WTC11 (cell line): ENCODE data around the gene SPRED2. TPM values are rescaled to one million over a fixed set of nuclear protein-coding genes. Genes with fewer than 3 reads are reported as not detected.

Source experiments
- ATAC-seq: fragments of 200-7000 bp; cut with Tn5 transposase; 2 replicates; pipeline ENCODE4 v1.10.0; 2021; ENCODE audit warnings: mild to moderate bottlenecking, moderate library complexity
- CTCF ChIA-PET: fragments of 300-600 bp; sonication (Branson Sonifier 250); formaldehyde crosslinking; loops from one replicate; lab custom pipeline; 2021; ENCODE audit warnings: antibody characterized with exemption; lab: Charles Lee
- POLR2A ChIA-PET: fragments of 350-600 bp; sonication (Branson Sonifier 250); formaldehyde crosslinking; loops from one replicate; lab custom pipeline; 2021; ENCODE audit warnings: antibody characterized with exemption; lab: Charles Lee
- DNase-seq: peaks from one replicate; pipeline ENCODE4 v3.0.0; 2021; ENCODE audit warnings: low spot score
- H3K27ac Mint-ChIP-seq: 2 replicates; pipeline ENCODE4 v1.8.0; 2021; ENCODE audit warnings: mixed read lengths
- H3K27me3 Mint-ChIP-seq: 2 replicates; pipeline ENCODE4 v1.8.0; 2021; ENCODE audit warnings: low read depth, mild to moderate bottlenecking, moderate library complexity, mixed read lengths
- H3K36me3 Mint-ChIP-seq: 2 replicates; pipeline ENCODE4 v1.8.0; 2021; ENCODE audit warnings: mixed read lengths
- H3K4me1 Mint-ChIP-seq: 2 replicates; pipeline ENCODE4 v1.8.0; 2022; ENCODE audit warnings: mixed read lengths
- H3K4me3 Mint-ChIP-seq: 2 replicates; pipeline ENCODE4 v1.8.0; 2021; ENCODE audit warnings: mild to moderate bottlenecking, moderate library complexity, mixed read lengths
- H3K9me3 Mint-ChIP-seq: 2 replicates; pipeline ENCODE4 v1.8.0; 2021; ENCODE audit warnings: mixed read lengths
- CREB1 ChIP-seq: sonication (generic); formaldehyde crosslinking; IDR thresholded peaks from 2 replicates; pipeline ENCODE4 v1.8.0; 2023; ENCODE audit warnings: mild to moderate bottlenecking, missing genetic modification reagents
- EMX1 ChIP-seq: fragments of 250-450 bp; sonication (Bioruptor Pico); IDR thresholded peaks from 2 replicates; pipeline ENCODE4 v1.8.0; 2021; ENCODE audit warnings: mild to moderate bottlenecking
- FOXJ3 ChIP-seq: sonication (generic); formaldehyde crosslinking; IDR thresholded peaks from 2 replicates; pipeline ENCODE4 v1.9.0; 2021; ENCODE audit warnings: missing genetic modification reagents, mild to moderate bottlenecking, borderline replicate concordance
- GABPB1 ChIP-seq: sonication (generic); formaldehyde crosslinking; IDR thresholded peaks from 2 replicates; pipeline ENCODE4 v1.8.1; 2023; ENCODE audit warnings: mild to moderate bottlenecking, missing genetic modification reagents
- IRF2 ChIP-seq: sonication (generic); formaldehyde crosslinking; IDR thresholded peaks from 2 replicates; pipeline ENCODE4 v1.8.0; 2022; ENCODE audit warnings: low read depth, missing genetic modification reagents, borderline replicate concordance
- NR1H2 ChIP-seq: sonication (generic); formaldehyde crosslinking; IDR thresholded peaks from 2 replicates; pipeline ENCODE4 v1.9.0; 2021; ENCODE audit warnings: mild to moderate bottlenecking, moderate library complexity, missing genetic modification reagents
- PRRX2 ChIP-seq: fragments of 250-450 bp; sonication (Bioruptor Pico); IDR thresholded peaks from 2 replicates; pipeline ENCODE4 v1.8.0; 2021; ENCODE audit warnings: mild to moderate bottlenecking
- RELA ChIP-seq: sonication (generic); formaldehyde crosslinking; IDR thresholded peaks from 2 replicates; pipeline ENCODE4 v1.8.1; 2022; ENCODE audit warnings: missing genetic modification reagents, mild to moderate bottlenecking, borderline replicate concordance
- SMAD3 ChIP-seq: sonication (generic); formaldehyde crosslinking; IDR thresholded peaks from 2 replicates; pipeline ENCODE4 v1.8.0; 2022; ENCODE audit warnings: missing genetic modification reagents, mild to moderate bottlenecking, borderline replicate concordance
- ZBTB21 ChIP-seq: sonication (generic); formaldehyde crosslinking; IDR thresholded peaks from 2 replicates; pipeline ENCODE4 v1.8.1; 2023; ENCODE audit warnings: mild to moderate bottlenecking, missing genetic modification reagents, borderline replicate concordance
- ZNF671 ChIP-seq: fragments of 250-450 bp; sonication (Bioruptor Pico); IDR thresholded peaks from 2 replicates; pipeline ENCODE4 v1.8.0; 2021; ENCODE audit warnings: mild to moderate bottlenecking
- total RNA-seq: library from RNA; stranded (reverse); gene quantifications from 3 replicates; pipeline ENCODE4 v1.2.3, GENCODE V29; 2021
- TF ChIP-seq, protein P1 (sequence below): sonication (generic); formaldehyde crosslinking; IDR thresholded peaks from 2 replicates; pipeline ENCODE4 v1.8.0; 2022; ENCODE audit warnings: mild to moderate bottlenecking, missing genetic modification reagents
- TF ChIP-seq, protein P2 (sequence below): fragments of 250-450 bp; sonication (Bioruptor Pico); IDR thresholded peaks from 2 replicates; pipeline ENCODE4 v1.8.0; 2021; ENCODE audit warnings: mild to moderate bottlenecking
- TF ChIP-seq, protein P3 (sequence below): fragments of 250-450 bp; sonication (Bioruptor Pico); IDR thresholded peaks from 2 replicates; pipeline ENCODE4 v1.9.0; 2021; ENCODE audit warnings: mild to moderate bottlenecking
- TF ChIP-seq, protein P4 (sequence below): fragments of 250-450 bp; sonication (Bioruptor Pico); IDR thresholded peaks from 2 replicates; pipeline ENCODE4 v1.9.0; 2021; ENCODE audit warnings: moderate library complexity, mild to moderate bottlenecking, inconsistent platforms, borderline replicate concordance
- TF ChIP-seq, protein P5 (sequence below): sonication (generic); formaldehyde crosslinking; IDR thresholded peaks from 2 replicates; pipeline ENCODE4 v1.8.1; 2023; ENCODE audit warnings: mild to moderate bottlenecking, missing genetic modification reagents, borderline replicate concordance
- TF ChIP-seq, protein P6 (sequence below): sonication (generic); formaldehyde crosslinking; IDR thresholded peaks from 2 replicates; pipeline ENCODE4 v1.8.0; 2022; ENCODE audit warnings: mild to moderate bottlenecking, missing genetic modification reagents
- TF ChIP-seq, protein P7 (sequence below): sonication (generic); formaldehyde crosslinking; IDR thresholded peaks from 2 replicates; pipeline ENCODE4 v1.8.1; 2023; ENCODE audit warnings: mild to moderate bottlenecking, moderate library complexity, missing genetic modification reagents
- TF ChIP-seq, protein P8 (sequence below): fragments of 250-450 bp; sonication (Bioruptor Pico); conservative IDR thresholded peaks from 2 replicates; pipeline ENCODE4 v1.9.0; 2021; ENCODE audit warnings: mild to moderate bottlenecking

The SPRED2 gene
- total RNA-seq, 1 experiment from 2014 or later, result 34.1 TPM

DNA sequence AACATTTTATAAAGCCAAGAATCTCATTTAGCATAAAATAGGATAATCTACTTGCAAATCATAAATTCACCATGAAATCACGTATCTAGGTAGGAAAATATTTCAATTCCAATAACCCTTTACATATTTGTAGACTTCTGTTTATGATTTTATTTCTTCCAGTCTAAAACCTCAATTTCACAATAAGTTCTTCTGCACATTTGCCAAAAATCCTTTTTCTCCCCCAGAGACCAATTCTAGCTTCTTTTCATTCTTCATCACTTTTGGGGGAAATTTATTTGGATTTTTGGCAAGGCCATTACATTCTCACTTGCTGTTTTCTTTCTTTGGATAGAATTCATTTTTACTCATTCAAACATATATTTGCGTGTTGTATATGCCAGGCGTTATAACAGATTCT, 86.8 kb downstream of the SPRED2 start:
- no peak overlapping the region for H3K27ac Mint-ChIP-seq
- ATAC-seq, result no peak
- TF ChIP-seq RELA, result no peak
- no peak for TF ChIP-seq NR1H2 (CRISPR knock-in tag)
- TF ChIP-seq, protein P1, sequence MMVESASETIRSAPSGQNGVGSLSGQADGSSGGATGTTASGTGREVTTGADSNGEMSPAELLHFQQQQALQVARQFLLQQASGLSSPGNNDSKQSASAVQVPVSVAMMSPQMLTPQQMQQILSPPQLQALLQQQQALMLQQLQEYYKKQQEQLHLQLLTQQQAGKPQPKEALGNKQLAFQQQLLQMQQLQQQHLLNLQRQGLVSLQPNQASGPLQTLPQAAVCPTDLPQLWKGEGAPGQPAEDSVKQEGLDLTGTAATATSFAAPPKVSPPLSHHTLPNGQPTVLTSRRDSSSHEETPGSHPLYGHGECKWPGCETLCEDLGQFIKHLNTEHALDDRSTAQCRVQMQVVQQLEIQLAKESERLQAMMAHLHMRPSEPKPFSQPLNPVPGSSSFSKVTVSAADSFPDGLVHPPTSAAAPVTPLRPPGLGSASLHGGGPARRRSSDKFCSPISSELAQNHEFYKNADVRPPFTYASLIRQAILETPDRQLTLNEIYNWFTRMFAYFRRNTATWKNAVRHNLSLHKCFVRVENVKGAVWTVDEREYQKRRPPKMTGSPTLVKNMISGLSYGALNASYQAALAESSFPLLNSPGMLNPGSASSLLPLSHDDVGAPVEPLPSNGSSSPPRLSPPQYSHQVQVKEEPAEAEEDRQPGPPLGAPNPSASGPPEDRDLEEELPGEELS (CRISPR knock-in tag), result no peak
- TF ChIP-seq EMX1 (CRISPR knock-in tag), result no peak
- TF ChIP-seq PRRX2 (CRISPR knock-in tag), result no peak
- TF ChIP-seq ZNF671 (CRISPR knock-in tag), result no peak
- TF ChIP-seq IRF2 (CRISPR knock-in tag), result no peak
- TF ChIP-seq, protein P2, sequence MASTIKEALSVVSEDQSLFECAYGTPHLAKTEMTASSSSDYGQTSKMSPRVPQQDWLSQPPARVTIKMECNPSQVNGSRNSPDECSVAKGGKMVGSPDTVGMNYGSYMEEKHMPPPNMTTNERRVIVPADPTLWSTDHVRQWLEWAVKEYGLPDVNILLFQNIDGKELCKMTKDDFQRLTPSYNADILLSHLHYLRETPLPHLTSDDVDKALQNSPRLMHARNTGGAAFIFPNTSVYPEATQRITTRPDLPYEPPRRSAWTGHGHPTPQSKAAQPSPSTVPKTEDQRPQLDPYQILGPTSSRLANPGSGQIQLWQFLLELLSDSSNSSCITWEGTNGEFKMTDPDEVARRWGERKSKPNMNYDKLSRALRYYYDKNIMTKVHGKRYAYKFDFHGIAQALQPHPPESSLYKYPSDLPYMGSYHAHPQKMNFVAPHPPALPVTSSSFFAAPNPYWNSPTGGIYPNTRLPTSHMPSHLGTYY (CRISPR knock-in tag), result no peak
- no peak for TF ChIP-seq CREB1 (CRISPR knock-in tag)
- TF ChIP-seq, protein P3, sequence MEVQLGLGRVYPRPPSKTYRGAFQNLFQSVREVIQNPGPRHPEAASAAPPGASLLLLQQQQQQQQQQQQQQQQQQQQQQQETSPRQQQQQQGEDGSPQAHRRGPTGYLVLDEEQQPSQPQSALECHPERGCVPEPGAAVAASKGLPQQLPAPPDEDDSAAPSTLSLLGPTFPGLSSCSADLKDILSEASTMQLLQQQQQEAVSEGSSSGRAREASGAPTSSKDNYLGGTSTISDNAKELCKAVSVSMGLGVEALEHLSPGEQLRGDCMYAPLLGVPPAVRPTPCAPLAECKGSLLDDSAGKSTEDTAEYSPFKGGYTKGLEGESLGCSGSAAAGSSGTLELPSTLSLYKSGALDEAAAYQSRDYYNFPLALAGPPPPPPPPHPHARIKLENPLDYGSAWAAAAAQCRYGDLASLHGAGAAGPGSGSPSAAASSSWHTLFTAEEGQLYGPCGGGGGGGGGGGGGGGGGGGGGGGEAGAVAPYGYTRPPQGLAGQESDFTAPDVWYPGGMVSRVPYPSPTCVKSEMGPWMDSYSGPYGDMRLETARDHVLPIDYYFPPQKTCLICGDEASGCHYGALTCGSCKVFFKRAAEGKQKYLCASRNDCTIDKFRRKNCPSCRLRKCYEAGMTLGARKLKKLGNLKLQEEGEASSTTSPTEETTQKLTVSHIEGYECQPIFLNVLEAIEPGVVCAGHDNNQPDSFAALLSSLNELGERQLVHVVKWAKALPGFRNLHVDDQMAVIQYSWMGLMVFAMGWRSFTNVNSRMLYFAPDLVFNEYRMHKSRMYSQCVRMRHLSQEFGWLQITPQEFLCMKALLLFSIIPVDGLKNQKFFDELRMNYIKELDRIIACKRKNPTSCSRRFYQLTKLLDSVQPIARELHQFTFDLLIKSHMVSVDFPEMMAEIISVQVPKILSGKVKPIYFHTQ, result no peak
- TF ChIP-seq, protein P4, sequence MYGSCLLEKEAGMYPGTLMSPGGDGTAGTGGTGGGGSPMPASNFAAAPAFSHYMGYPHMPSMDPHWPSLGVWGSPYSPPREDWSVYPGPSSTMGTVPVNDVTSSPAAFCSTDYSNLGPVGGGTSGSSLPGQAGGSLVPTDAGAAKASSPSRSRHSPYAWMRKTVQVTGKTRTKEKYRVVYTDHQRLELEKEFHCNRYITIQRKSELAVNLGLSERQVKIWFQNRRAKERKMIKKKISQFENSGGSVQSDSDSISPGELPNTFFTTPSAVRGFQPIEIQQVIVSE (CRISPR knock-in tag), result no peak
- TF ChIP-seq, protein P5, sequence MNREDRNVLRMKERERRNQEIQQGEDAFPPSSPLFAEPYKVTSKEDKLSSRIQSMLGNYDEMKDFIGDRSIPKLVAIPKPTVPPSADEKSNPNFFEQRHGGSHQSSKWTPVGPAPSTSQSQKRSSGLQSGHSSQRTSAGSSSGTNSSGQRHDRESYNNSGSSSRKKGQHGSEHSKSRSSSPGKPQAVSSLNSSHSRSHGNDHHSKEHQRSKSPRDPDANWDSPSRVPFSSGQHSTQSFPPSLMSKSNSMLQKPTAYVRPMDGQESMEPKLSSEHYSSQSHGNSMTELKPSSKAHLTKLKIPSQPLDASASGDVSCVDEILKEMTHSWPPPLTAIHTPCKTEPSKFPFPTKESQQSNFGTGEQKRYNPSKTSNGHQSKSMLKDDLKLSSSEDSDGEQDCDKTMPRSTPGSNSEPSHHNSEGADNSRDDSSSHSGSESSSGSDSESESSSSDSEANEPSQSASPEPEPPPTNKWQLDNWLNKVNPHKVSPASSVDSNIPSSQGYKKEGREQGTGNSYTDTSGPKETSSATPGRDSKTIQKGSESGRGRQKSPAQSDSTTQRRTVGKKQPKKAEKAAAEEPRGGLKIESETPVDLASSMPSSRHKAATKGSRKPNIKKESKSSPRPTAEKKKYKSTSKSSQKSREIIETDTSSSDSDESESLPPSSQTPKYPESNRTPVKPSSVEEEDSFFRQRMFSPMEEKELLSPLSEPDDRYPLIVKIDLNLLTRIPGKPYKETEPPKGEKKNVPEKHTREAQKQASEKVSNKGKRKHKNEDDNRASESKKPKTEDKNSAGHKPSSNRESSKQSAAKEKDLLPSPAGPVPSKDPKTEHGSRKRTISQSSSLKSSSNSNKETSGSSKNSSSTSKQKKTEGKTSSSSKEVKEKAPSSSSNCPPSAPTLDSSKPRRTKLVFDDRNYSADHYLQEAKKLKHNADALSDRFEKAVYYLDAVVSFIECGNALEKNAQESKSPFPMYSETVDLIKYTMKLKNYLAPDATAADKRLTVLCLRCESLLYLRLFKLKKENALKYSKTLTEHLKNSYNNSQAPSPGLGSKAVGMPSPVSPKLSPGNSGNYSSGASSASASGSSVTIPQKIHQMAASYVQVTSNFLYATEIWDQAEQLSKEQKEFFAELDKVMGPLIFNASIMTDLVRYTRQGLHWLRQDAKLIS (CRISPR knock-in tag), result no peak
- no peak for TF ChIP-seq ZBTB21 (CRISPR knock-in tag)
- TF ChIP-seq, protein P6, sequence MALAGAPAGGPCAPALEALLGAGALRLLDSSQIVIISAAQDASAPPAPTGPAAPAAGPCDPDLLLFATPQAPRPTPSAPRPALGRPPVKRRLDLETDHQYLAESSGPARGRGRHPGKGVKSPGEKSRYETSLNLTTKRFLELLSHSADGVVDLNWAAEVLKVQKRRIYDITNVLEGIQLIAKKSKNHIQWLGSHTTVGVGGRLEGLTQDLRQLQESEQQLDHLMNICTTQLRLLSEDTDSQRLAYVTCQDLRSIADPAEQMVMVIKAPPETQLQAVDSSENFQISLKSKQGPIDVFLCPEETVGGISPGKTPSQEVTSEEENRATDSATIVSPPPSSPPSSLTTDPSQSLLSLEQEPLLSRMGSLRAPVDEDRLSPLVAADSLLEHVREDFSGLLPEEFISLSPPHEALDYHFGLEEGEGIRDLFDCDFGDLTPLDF (CRISPR knock-in tag), result no peak
- TF ChIP-seq SMAD3 (CRISPR knock-in tag), result no peak
- TF ChIP-seq, protein P7, sequence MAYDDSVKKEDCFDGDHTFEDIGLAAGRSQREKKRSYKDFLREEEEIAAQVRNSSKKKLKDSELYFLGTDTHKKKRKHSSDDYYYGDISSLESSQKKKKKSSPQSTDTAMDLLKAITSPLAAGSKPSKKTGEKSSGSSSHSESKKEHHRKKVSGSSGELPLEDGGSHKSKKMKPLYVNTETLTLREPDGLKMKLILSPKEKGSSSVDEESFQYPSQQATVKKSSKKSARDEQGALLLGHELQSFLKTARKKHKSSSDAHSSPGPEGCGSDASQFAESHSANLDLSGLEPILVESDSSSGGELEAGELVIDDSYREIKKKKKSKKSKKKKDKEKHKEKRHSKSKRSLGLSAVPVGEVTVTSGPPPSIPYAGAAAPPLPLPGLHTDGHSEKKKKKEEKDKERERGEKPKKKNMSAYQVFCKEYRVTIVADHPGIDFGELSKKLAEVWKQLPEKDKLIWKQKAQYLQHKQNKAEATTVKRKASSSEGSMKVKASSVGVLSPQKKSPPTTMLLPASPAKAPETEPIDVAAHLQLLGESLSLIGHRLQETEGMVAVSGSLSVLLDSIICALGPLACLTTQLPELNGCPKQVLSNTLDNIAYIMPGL, result no peak
- TF ChIP-seq GABPB1 (CRISPR knock-in tag), result no peak
- no peak for TF ChIP-seq FOXJ3 (CRISPR knock-in tag)
- TF ChIP-seq, protein P8, sequence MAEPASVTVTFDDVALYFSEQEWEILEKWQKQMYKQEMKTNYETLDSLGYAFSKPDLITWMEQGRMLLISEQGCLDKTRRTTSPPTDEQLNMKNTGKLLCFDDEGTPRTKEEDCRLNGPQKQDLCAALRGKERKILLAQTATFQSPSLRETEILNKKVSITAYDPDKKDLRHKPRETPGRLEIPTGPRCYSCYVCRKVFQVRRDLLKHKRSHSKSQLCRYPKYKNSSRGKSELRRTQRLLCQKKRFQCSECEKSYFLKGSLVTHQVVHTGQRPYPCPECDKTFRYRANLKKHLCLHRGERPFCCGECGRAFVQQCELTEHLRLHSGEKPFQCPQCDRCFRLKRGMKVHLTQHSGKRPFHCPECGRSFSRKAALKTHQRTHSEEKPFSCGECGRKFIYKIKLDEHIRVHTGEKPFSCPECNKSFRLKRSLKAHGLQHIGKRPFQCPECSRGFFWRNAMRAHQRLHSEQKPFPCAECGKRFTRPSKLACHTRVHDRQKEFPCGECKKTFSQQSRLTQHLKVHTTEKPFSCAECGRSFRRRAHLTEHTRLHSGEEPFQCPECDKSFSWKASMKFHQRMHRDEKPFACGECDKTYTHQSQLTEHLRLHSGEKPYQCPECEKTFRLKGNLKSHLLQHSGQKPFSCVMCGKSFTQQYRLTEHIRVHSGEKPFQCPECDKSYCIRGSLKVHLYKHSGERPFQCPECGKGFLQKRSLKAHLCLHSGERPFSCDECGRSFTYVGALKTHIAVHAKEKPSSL (CRISPR knock-in tag), result no peak
- TF ChIP-seq, all 79 proteins: peak for 0
- POLR2A ChIA-PET, result no interaction called here
- DNase-seq, result no peak
- Mint-ChIP-seq H3K4me3 (no peak overlapping the region), H3K9me3 (peaks cover 6% of the 10 kb centered on the region; the same call in 1 of the 2 replicates), H3K4me1 (peaks cover 21% of the 10 kb centered on the region), H3K27me3 (no peaks in the 10 kb centered on the region), H3K36me3 (peaks cover 2% of the 10 kb centered on the region)
- CTCF ChIA-PET, result no interaction called here
